VCaP (cell line): ENCODE data around the gene GLT8D1.
A peak's percentile ranks its signal among the peaks of the same experiment; 100 is the strongest.

Experiments
- H3K27ac ChIP-seq: fragments of 450-650 bp; 2 replicates; pipeline ENCODE4 v1.5.1; 2017
- CTCF ChIP-seq: fragments of 450-650 bp; conservative IDR thresholded peaks from 2 replicates; pipeline ENCODE4 v1.5.1; 2017; ENCODE audit warnings: mild to moderate bottlenecking, moderate library complexity

GLT8D1 gene

GRCh38 chr3:52685709-52686691, 19.6 kb downstream of the GLT8D1 start, which contains the start of the genes GNL3 and PBRM1:
TSS of gene GNL3 (plus strand) at chr3:52686032. CDS start at chr3:52686093, 61 bp downstream.
TSS of gene PBRM1 (minus strand) at chr3:52685913.
- peak within 1 kb of the TSS; percentile 97 for H3K27ac ChIP-seq
- no peak for TF ChIP-seq CTCF

- TF ChIP-seq CTCF: no peak
- peak overlapping the region; percentile 97 for H3K27ac ChIP-seq
These were observed 20.3 kb downstream of the GLT8D1 start for GRCh38 chr3:52685285-52685708.

- TF ChIP-seq CTCF: no peak
- H3K27ac ChIP-seq: peak overlapping the region; percentile 97
These were observed 21.4 kb downstream of the GLT8D1 start for GRCh38 chr3:52684184-52684583.

- H3K27ac ChIP-seq: peak overlapping the region; percentile 97
- no peak for TF ChIP-seq CTCF
These were observed 22.0 kb downstream of the GLT8D1 start for GRCh38 chr3:52683611-52684010.

- peak; percentile 32 for TF ChIP-seq CTCF
- H3K27ac ChIP-seq: peak overlapping the region; percentile 97; the same call in 1 of the 2 replicates
These were observed 23.6 kb downstream of the GLT8D1 start for GRCh38 chr3:52682016-52682415.

- H3K27ac ChIP-seq: peak overlapping the region; percentile 97; the same call in 1 of the 2 replicates
- TF ChIP-seq CTCF: no peak
These were observed 24.0 kb downstream of the GLT8D1 start for GRCh38 chr3:52681596-52681995.

GRCh38 chr3:52679811-52680210, 25.8 kb downstream of the GLT8D1 start:
- H3K27ac ChIP-seq: no peak overlapping the region

More at GRCh38 chr3:52679811-52680210, 25.8 kb downstream of the GLT8D1 start:
- TF ChIP-seq CTCF: no peak
